NT2/D1 (cell line): ENCODE measurements around the gene LRMDA.

Experiments
- YY1 ChIP-seq: IDR thresholded peaks from 2 replicates; pipeline ENCODE4 v1.6.1; 2011; ENCODE audit not compliant: insufficient read length, insufficient read depth
- ZNF274 ChIP-seq: IDR thresholded peaks from 2 replicates; pipeline ENCODE4 v1.6.1; 2011; ENCODE audit warnings: mild to moderate bottlenecking, low read depth, low read length

DNA sequence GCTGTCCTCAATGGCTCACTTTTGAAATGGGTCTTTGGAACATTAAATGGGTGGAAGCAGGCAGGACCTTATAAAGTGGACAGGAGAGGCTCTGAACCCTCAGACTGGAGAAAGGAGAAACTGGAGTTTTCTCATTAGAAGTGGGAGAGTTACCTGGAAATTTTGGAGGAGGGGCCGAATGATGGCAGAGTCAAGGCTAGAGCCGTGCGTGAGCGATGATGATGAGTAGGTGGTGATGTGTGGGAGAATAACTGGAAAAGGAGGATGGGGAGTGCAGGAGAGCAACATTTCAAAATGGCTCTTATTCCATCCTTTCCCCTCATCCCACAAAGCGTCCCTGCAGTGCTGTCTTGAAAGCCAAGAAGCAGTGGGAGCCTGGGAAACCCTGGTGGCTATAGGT, 274.0 kb downstream of the LRMDA start:
- TF ChIP-seq ZNF274, result no peak
- no peak for TF ChIP-seq YY1
